Small intestine (tissue), 7 donors: ENCODE data around the gene SHC1. TPM values are rescaled to one million over a fixed set of nuclear protein-coding genes. Genes with fewer than 3 reads are reported as not detected.

Experiments
- DNase-seq, 2 donors: peaks; one replicate each; pipeline versions ENCODE4 v3.0.0 to v3.0.0-alpha.2; 2013
- FAIRE-seq: peaks from 2 replicates; lab custom pipeline; 2012; peaks lifted over from hg19 to GRCh38; lab: Jason Lieb, UNC
- H3K27ac ChIP-seq, 3 donors: one replicate each; pipeline ENCODE4 v1.5.1; 2013; ENCODE audit warnings: low read length in 2 of 3, mild to moderate bottlenecking in 2 of 3, control low read depth in 1 of 3, inconsistent platforms in 1 of 3, low read depth in 1 of 3, moderate library complexity in 1 of 3
- H3K27me3 ChIP-seq, 3 donors: one replicate each; pipeline ENCODE4 v1.6.1; 2013; ENCODE audit warnings: low read length in 3 of 3, inconsistent platforms in 1 of 3; ENCODE audit not compliant: control insufficient read depth in 3 of 3, insufficient read depth in 3 of 3
- H3K36me3 ChIP-seq, 3 donors: one replicate each; pipeline ENCODE4 v1.6.1; 2013; ENCODE audit warnings: low read length in 3 of 3, inconsistent platforms in 1 of 3, low read depth in 1 of 3, mild to moderate bottlenecking in 1 of 3, moderate library complexity in 1 of 3; ENCODE audit not compliant: control insufficient read depth in 3 of 3, insufficient read depth in 2 of 3
- H3K4me1 ChIP-seq, 3 donors: one replicate each; pipeline ENCODE4 v1.6.1; 2013; ENCODE audit warnings: low read length in 2 of 3, inconsistent platforms in 1 of 3, low read depth in 1 of 3, mild to moderate bottlenecking in 1 of 3, moderate library complexity in 1 of 3; ENCODE audit not compliant: control insufficient read depth in 3 of 3, insufficient read depth in 2 of 3
- H3K4me3 ChIP-seq, 3 donors: one replicate each; pipeline ENCODE4 v1.5.1; 2013; ENCODE audit warnings: low read length in 3 of 3, control low read depth in 1 of 3, inconsistent platforms in 1 of 3, low read depth in 1 of 3, mild to moderate bottlenecking in 1 of 3, moderate library complexity in 1 of 3
- H3K9me3 ChIP-seq, 2 donors: one replicate each; pipeline ENCODE4 v1.6.1; 2013; ENCODE audit warnings: low read depth in 1 of 2, low read length in 1 of 2; ENCODE audit not compliant: control insufficient read depth in 2 of 2, insufficient read depth in 1 of 2
- WGBS, 3 donors: extraction: QIAGEN DNeasy Blood & Tissue Kit; methylation state at CpG; one replicate each; pipeline ENCODE4 v1.1.7; 2013; 5-methylcytosine and 5-hydroxymethylcytosine counted together
- polyA plus RNA-seq, 4 donors: library from polyadenylated mRNA; stranded (reverse) in 3 of 4; unstranded in 1 of 4; fragments of 200-250 nt in 3 of 4; fragments of 120-200 nt in 1 of 4; gene quantifications; one replicate each; pipeline versions ENCODE4 v1.2.1 to v1.2.3, GENCODE V29; 2013
- donor health status: healthy with polysubstance abuse.
- donor health status: control.
- donor health status: control.
- donor health status: Bipolar disorder and iron deficiency.
- donor health status: healthy.

Gene SHC1
- polyA plus RNA-seq, 4 donors = 59.7 to 84.8 (median 66.7) TPM

- 65 to 84% (median 82%) methylated on average over 5 of the region's 5 CpGs for WGBS, 3 donors
- FAIRE-seq (no peak), DNase-seq (no peak)
- Histone ChIP-seq H3K36me3 (peaks cover 5 to 71% (median 32%) of the 10 kb centered on the region in 3 donors), H3K27ac (peak overlapping the region in 1 of 3 donors; percentile 79), H3K4me3 (peak overlapping the region in 1 of 3 donors; percentile 40), H3K9me3 (no peaks in the 10 kb centered on the region), H3K27me3 (no peaks in the 10 kb centered on the region), H3K4me1 (peaks cover 7 to 35% (median 15%) of the 10 kb centered on the region in 3 donors)
These were observed 1.3 kb downstream of the SHC1 start for GRCh38 chr1:154969246-154969645.

GRCh38 chr1:154968731-154969130 is 1.8 kb downstream of the SHC1 start:
- WGBS, 3 donors = 92 to 97% (median 96%) methylated on average over 3 of the region's 3 CpGs
- H3K27me3 ChIP-seq = no peaks in the 10 kb centered on the region
- H3K36me3 ChIP-seq = peaks cover 6 to 77% (median 33%) of the 10 kb centered on the region in 3 donors
- peaks cover 7 to 35% (median 15%) of the 10 kb centered on the region in 3 donors for H3K4me1 ChIP-seq
- FAIRE-seq (no peak), DNase-seq (no peak)
- no peaks in the 10 kb centered on the region for H3K9me3 ChIP-seq
- peak overlapping the region in 1 of 3 donors; percentile 79 for H3K27ac ChIP-seq
- H3K4me3 ChIP-seq = no peak overlapping the region

- H3K36me3 ChIP-seq = peaks cover 9 to 87% (median 36%) of the 10 kb centered on the region in 3 donors
- peaks cover 5 to 34% (median 9%) of the 10 kb centered on the region in 3 donors for H3K4me1 ChIP-seq
- H3K4me3 ChIP-seq = no peak overlapping the region
- no peaks in the 10 kb centered on the region for H3K9me3 ChIP-seq
- no peak for DNase-seq
- no peaks in the 10 kb centered on the region for H3K27me3 ChIP-seq
- FAIRE-seq = no peak
- 77 to 85% (median 80%) methylated on average over 5 of the region's 5 CpGs for WGBS, 3 donors
- no peak overlapping the region for H3K27ac ChIP-seq
These were observed 3.1 kb downstream of the SHC1 start for GRCh38 chr1:154967331-154967950.

- DNase-seq (no peak), FAIRE-seq (no peak)
- Histone ChIP-seq H3K27me3 (no peaks in the 10 kb centered on the region), H3K36me3 (peaks cover 9 to 83% (median 36%) of the 10 kb centered on the region in 3 donors), H3K4me3 (no peak overlapping the region), H3K27ac (no peak overlapping the region), H3K4me1 (peaks cover 1 to 21% (median 7%) of the 10 kb centered on the region in 3 donors), H3K9me3 (no peaks in the 10 kb centered on the region)
- 92 to 95% (median 93%) methylated on average over 7 of the region's 7 CpGs for WGBS, 3 donors
These were observed 4.4 kb downstream of the SHC1 start for GRCh38 chr1:154966111-154966510.

GRCh38 chr1:154964359-154964758 is 6.2 kb downstream of the SHC1 start:
- peaks cover 0 to 15% (median 4%) of the 10 kb centered on the region in 3 donors for H3K4me1 ChIP-seq
- 85 to 90% (median 90%) methylated on average over 6 of the region's 6 CpGs for WGBS, 3 donors
- H3K27ac ChIP-seq = peak overlapping the region in 1 of 3 donors; percentile 39
- H3K9me3 ChIP-seq = no peaks in the 10 kb centered on the region
- H3K27me3 ChIP-seq = no peaks in the 10 kb centered on the region
- DNase-seq (no peak), FAIRE-seq (no peak)
- H3K36me3 ChIP-seq = peaks cover 9 to 70% (median 39%) of the 10 kb centered on the region in 3 donors
- no peak overlapping the region for H3K4me3 ChIP-seq

GRCh38 chr1:154963643-154964042 is 6.9 kb downstream of the SHC1 start:
- H3K4me1 ChIP-seq = peaks cover 0 to 15% (median 4%) of the 10 kb centered on the region in 3 donors
- DNase-seq = no peak
- WGBS, 3 donors = 75 to 84% (median 82%) methylated on average over 8 of the region's 8 CpGs
- H3K9me3 ChIP-seq = no peaks in the 10 kb centered on the region
- no peaks in the 10 kb centered on the region for H3K27me3 ChIP-seq
- no peak overlapping the region for H3K27ac ChIP-seq
- no peak overlapping the region for H3K4me3 ChIP-seq
- H3K36me3 ChIP-seq = peaks cover 12 to 70% (median 38%) of the 10 kb centered on the region in 3 donors
- FAIRE-seq = no peak

- Histone ChIP-seq H3K4me1 (peaks cover 0 to 15% (median 4%) of the 10 kb centered on the region in 3 donors), H3K27ac (peak overlapping the region in 2 of 3 donors; percentile 14 to 96), H3K27me3 (no peaks in the 10 kb centered on the region), H3K4me3 (peak overlapping the region in 1 of 3 donors; percentile 89), H3K36me3 (peaks cover 12 to 69% (median 34%) of the 10 kb centered on the region in 3 donors), H3K9me3 (no peaks in the 10 kb centered on the region)
- no peak for FAIRE-seq
- no peak for DNase-seq
- 67 to 79% (median 70%) methylated on average over 6 of the region's 6 CpGs for WGBS, 3 donors
These were observed 7.7 kb downstream of the SHC1 start for GRCh38 chr1:154962795-154963330.

- FAIRE-seq (no peak), DNase-seq (no peak)
- no peaks in the 10 kb centered on the region for H3K27me3 ChIP-seq
- H3K27ac ChIP-seq = peak overlapping the region; percentile 96 to 100 (median 97)
- peaks cover 12 to 62% (median 30%) of the 10 kb centered on the region in 3 donors for H3K36me3 ChIP-seq
- 1 to 4% (median 3%) methylated on average over 22 to 25 of the region's 25 CpGs for WGBS, 3 donors
- H3K4me3 ChIP-seq = peak overlapping the region; percentile 78 to 89 (median 89)
- H3K9me3 ChIP-seq = no peaks in the 10 kb centered on the region
- H3K4me1 ChIP-seq = peaks cover 0 to 18% (median 4%) of the 10 kb centered on the region in 3 donors
These were observed 8.3 kb downstream of the SHC1 start for GRCh38 chr1:154962156-154962749.
